GM08714 (cell line): ENCODE results near the gene MARK3.
"Not testable (repeated sequence)": the region's sequence is repeated elsewhere in the genome, so short reads cannot be mapped to it uniquely, and the experiment has no call there.

Experiments
- H3K4me3 ChIP-seq: fragments of 200-500 bp; sonication (Bioruptor generic); 2 replicates; pipeline ENCODE4 v1.5.1; 2014; ENCODE audit warnings: mild to moderate bottlenecking, low read length, inconsistent platforms
- ZNF274 ChIP-seq: IDR thresholded peaks from 2 replicates; pipeline ENCODE4 v1.6.1; 2012; ENCODE audit warnings: mild to moderate bottlenecking, low read depth, low read length

The MARK3 gene

DNA sequence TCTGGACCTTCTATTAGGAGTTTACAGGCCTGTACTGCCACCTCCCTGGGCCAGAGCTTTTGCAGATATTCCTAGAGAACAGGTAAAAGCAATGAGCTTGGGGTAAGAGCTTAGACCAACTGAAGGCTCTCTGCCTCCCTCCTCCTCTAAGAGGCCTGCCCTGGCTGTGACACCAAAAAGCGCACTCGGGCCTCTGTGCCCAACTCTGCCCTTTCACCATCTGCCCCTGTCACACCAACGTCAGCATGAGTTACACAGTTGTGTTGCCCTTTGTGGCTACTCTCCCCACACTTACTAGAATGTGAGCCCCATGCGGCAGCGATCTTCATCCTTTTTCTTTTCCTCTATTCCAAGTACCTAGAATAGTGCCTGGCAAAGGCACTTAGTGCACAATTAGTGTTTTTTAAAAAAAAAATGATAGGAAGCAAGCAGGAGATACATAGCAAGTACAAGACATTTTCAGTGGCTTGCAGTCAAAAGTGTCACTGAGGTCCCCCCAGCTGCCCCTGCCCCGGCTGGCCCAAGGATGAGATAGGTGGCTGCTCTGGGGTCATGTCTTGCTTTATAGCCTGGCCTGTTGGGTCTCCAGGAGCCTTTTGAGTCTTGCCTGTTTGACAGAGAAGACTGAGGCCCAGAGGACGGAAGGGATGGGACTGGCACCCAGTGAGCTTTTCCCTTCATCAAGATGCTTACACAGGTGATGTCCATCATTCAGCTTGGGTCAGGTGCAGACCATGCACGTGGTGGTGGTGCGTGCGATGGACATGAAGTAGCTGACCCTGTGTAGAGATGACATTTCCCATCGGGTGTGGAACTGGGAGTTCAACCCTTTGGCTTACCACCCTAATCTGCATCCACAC is 124.9 kb downstream of the MARK3 start:
- H3K4me3 ChIP-seq = no peak overlapping the region
- TF ChIP-seq ZNF274 = no peak

DNA sequence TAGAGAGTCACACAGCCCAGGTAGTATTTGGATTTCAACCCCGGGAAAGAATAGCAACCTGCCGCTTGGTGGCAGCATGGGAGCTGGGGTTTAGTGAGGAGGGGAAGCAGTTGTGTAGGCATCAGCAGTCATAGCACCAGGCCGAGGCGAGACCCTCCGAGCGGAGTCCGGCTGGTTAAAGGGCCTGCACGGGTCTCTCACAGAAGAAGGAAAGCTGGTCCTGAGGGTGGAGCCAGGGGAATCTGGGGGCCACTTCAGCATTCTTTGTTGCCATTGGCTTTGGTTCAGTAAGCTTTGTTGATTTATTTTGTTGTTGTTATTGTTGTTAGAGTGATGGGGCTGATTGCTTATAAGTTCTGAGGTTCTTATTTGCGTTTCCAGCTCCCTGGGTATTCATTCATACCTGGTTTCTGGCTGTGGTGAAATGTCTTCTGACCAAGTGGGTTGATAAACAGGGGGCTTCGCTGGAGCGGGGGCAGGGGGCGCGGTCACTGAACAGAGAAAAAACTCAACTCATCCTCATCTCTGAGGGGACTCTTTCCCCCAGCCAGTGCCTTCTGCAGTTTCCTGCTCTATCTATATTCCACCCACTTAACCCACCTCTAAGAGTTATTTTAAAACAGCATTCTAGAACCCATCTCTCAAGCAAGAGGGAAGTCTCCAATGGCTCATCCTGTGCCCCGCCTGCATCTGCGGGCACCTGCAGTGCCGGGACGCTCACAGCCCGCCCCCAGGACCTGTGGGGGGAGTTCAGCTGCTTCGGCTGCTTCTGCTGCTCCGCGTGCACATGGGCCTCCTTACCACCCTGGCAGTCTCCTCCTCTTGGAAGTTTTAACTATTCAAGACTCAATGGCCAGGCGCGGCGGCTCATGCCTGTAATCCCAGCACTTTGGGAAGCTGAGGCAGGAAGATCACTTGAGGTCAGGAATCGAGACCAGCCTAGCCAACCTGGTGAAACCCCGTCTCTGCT is 125.8 kb downstream of the MARK3 start:
- TF ChIP-seq ZNF274 = no peak
- no peak overlapping the region for H3K4me3 ChIP-seq

DNA sequence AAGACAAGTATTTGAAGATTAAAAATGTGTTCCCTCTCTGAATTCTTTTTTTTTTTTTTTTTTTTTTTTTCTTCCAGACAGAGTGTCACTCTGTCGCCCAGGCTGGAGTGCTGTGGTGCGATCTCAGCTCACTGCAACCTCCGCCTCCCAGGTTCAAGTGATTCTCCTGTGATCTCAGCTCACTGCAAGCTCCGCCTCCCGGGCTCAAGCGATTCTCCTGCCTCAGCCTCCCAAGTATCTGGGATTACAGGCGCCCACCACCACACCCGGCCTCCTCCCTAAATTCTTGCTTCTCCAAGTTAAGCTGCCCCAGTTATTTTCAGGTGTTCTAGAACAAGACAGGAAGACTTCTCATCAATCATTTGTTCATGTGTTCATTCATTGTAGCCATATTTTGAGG is 127.0 kb downstream of the MARK3 start:
- H3K4me3 ChIP-seq = not testable (repeated sequence)

DNA sequence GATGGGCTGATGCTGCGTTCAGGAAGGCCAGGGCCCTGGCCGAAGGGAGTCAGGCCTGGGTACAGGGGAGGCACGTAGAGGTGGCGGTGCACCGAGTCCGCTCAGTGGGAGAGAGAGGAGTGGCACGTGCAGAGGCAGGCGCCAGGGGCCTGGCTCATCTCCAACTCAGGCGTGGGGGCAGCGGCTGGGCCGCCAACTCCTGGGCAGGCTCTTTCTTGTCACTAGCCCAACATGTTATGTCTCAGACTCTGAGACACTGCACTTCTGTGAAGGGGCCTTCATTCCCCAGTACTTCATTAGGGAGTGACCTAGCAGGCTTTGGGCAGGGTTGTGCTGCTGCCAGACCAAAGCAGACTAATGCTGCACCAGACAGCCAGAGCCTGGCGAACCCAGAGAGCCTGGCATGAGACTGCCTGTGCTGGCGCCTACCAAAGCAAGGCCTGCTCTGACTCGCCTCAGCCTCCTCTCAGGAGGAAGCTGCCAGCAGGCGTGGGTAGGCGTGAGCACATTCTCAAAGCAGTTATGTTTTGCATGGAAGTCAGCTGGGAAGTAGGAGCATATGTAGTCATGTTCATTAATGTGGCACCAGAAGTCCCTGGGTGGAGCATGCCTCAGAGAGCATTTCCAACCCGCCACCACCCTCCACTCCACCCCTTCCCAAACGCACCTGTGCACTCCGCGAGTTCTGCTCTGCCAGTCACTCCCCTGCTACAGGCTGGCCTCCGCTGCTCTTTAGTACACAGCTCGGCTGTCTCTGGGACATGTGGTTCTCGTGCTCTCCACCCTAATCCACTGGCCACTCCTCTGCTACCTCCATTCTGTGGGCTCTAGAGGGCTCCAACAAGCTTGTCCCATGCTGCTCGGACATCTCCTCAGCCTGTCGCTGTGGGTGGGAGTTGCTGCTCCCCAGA is 127.7 kb downstream of the MARK3 start:
- TF ChIP-seq ZNF274 = no peak
- H3K4me3 ChIP-seq = no peak overlapping the region

DNA sequence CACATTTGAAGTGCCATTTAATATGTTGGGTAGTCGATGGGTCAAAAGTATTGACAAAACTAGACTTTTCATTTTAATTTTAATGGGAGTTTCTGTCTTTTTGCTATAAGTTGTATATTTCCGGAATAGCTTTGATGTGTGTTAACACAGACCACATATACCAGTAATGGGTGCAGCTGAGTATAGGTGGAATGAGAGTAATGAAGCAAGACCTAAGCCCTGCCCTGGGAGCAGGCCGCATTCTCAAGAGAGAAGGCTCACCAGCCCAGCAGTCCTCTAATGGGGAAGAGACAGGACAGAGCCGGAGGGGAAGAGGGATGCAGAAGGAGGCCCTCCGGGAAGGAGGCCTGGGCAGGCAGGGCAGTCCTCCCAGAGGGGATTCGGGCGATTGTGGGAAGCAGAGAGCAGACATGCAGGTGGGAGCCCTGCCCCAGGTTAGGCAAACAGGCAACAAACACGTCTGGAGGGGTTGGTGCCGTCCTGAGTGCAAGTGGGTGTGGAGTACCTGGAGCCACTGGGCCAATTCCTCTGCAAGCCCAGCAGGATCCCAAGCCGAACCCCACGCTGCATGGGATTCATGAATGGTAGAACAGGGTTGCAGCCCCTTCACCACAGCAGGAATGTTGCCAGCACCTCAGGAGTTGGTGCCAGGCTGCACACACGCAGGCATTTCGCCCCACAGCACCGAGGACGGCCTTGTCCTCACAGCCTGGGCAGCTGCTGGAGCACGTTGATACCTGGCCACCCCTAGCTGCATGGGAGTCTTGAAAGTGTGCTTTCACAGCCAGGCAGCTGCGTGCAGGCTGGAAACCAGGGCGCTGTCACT is 129.6 kb downstream of the MARK3 start:
- TF ChIP-seq ZNF274 = no peak
- H3K4me3 ChIP-seq = no peak overlapping the region

DNA sequence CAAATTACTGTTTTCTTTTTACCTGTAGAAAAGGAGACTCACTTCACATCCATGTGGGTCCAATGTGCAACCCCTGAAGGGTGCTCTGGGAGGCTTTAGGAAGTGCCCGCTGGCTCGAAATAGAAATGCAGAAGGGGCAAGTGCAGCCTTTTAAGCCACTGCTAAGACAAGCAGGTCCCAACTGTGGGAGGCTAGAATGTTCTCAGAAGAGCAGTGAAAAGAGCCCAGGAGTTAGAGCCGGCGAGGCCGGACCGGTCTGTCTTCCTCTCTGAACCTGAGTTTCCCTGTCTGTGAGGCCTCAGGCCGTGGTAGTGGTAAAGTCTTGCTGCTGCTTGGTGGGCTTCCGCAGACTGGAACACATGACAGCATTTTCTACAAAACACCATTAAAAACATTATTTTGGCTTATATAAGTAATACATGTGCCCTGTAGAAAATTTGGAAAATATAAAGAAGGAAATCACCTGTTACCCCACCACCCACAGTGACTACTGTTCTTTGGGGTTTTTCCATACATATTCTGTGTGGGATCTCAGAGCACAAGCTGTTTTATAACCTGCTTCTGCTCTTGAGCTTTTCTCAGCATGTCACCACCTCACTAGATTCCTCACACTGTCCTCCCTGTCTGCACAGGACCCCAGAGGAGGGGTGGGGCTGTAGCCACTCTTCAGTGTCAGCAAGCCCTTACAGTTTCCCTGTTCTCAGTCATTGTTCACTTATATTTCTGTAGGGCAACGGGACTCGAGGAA is 131.4 kb downstream of the MARK3 start:
- no peak overlapping the region for H3K4me3 ChIP-seq
- TF ChIP-seq ZNF274 = no peak

DNA sequence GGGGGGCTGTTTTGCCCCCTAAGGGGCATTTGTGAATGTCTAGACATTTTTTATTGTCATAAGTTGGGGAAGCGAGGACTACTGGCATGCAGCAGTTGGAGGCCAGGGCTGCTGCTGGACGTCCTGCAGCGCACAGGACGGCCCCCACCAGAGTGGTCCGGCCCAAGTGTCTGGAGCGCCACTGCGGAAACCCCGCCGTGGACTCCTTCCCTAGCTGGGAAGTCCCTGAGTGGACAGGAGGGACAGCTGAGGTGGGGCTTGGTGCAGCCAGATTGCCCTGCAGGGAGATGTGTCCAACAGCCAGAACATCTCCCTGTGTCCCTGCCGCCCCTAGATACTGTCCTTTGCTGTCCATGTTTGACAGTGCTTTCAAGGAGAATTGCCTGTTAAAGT is 132.0 kb downstream of the MARK3 start:
- TF ChIP-seq ZNF274 = no peak

DNA sequence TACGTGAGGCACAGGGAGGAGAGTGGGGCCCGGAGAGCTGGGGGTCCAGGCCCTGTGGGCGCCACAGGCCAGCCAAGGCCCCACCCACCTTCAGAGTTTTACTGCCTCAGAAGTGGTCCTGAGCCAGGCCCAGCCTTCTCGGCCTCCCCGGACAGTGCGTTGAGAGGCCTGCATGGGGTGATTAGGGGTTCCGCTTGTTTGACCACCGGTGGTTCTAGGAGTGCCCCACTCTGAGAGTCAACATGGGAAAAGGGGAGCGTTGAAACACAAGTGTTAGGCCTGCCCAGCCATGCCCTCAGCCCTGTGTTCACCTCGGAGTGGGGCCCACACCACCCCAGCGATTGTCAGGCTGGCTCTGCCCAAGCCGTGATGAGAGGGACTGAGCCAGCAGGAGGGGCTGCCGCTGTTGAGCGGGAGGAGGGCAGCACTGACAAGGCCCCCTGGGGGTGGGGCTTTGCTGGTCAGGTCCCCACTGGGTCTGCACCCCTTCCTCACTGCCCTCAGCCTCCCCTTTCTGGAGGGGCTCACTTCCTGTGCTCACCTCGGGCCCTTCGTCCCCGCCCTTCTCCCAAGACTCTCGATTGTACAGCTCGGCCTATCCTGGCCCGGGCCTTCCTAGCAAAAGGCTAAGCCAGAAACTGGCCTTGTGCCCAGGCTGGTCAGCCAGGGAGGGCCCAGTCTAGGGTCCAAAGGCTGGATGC is 132.7 kb downstream of the MARK3 start:
- TF ChIP-seq ZNF274 = no peak
- H3K4me3 ChIP-seq = no peak overlapping the region

More for the DNA sequence above, 132.0 kb downstream of the MARK3 start:
- no peak overlapping the region for H3K4me3 ChIP-seq

DNA sequence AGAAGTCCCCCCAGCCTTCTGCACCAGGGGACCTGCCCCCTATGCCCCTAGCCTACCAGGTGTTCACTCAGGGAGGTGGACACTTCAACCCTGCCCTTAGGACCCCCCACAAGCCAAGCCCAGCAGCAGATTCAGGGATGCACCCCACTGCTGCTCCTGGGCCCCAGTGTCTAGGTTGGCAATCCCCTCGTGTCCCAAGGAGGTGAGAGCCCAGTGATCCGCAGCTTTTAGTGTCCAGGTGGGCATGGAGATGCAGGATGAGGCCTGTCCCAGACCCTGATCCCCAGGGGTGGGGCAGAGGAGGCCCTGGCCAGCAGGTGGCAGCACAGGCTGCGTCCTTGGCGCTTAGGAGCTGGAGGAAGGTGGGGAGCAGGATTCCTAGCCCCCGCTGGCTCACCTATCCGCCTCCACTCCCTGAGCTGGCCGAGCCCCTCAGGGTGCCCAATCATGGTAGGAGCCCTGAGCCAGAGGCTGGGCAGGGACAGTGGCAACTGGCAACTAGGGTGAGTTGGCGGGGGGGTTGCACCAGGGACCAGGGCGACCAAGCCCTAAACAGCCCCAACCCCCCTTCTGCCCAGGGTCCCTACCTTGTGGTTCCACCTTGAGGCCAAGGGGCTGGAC is 133.3 kb downstream of the MARK3 start:
- no peak overlapping the region for H3K4me3 ChIP-seq
- no peak for TF ChIP-seq ZNF274

DNA sequence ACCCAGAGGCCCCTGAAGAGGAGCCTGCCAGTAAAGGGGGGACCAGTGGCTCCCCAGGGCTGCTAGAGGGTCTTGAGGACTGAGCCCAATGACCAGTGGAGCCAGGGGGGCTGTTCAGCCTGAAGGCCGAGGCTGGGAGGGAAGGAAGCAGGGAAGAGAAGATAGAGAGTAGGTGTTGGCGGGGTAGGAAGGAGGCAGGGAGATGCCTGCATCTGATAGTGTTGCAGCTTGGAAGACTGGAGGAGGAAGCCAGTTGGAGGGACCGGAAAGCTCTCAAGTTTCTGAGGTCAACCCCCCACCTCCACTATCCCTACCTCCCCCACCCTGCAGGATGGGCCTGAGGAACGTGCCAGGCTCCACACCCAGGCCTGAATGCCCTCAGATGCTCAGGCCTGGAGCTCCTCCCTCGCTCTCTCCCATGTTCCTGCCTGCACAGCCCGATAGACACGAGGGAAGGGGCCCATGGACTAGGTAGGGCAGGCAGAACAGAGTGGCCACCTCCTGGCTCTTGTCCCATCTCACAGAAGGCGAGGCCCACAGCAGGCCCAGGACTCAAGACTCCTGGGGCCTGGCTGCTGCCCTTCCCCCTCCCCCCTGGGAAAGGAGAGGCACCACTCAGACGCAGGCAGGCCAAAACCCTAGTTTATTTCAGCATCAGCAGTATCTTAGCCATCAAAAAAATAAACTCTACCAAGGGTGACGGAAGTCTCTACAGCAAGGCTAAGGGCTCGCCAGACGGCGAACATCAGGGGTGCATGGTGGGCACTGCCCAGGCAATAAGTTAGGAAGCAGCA is 134.0 kb downstream of the MARK3 start:
- TF ChIP-seq ZNF274 = no peak
- H3K4me3 ChIP-seq = no peak overlapping the region

DNA sequence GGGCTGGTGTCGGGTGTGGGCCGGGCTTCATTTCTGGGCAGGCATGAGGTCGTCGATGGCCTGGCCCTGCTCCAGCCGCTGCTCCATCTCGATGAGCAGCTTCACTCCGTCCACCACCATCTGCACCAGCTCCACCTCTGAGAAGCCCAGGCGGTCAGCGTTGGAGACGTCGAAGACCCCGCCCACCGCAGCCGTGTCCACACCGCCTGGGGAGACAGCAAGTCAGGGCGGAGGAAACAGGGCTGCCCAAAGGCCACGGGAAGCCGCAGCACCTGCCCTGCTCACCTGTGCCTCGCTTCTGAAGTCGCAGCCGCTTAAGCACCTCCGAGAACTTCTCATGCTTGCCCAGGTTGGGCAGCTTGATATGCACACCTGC is 134.6 kb downstream of the MARK3 start:
- no peak for TF ChIP-seq ZNF274
- H3K4me3 ChIP-seq = no peak overlapping the region
